ENCODE data around the gene MAF.

DNA sequence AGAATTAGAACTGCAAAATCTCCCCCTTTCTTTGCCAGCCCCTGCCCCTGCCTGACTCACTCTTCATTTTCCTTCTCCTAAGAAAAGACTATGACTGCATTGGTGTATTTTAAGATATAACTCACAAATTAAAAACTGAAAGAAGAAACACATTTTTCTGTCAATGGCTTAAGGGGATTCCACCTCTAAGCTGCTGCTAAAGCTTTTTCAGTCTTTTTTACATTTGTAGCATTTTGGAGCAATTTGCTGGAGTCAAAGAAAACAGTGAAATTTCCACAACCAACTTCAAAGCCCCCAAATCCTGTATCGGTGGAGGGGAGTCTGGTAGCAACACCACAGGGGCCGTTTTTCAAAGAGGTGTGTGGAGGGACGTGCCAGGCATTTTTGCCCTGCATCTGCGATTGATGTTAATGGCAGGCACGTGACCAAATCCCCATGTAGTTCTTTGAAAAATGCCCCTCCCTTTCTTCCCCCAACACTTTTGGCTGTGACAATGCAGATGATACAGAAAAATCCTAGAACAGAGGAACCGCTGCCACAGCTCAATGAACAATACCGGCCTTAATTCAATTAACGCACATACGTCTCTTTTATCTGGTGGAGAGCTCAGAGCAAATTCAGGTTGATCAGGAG lies 28.5 kb downstream of the MAF start:
- TF ChIP-seq, protein P1, sequence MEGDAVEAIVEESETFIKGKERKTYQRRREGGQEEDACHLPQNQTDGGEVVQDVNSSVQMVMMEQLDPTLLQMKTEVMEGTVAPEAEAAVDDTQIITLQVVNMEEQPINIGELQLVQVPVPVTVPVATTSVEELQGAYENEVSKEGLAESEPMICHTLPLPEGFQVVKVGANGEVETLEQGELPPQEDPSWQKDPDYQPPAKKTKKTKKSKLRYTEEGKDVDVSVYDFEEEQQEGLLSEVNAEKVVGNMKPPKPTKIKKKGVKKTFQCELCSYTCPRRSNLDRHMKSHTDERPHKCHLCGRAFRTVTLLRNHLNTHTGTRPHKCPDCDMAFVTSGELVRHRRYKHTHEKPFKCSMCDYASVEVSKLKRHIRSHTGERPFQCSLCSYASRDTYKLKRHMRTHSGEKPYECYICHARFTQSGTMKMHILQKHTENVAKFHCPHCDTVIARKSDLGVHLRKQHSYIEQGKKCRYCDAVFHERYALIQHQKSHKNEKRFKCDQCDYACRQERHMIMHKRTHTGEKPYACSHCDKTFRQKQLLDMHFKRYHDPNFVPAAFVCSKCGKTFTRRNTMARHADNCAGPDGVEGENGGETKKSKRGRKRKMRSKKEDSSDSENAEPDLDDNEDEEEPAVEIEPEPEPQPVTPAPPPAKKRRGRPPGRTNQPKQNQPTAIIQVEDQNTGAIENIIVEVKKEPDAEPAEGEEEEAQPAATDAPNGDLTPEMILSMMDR (conservative IDR thresholded peaks at IDR 0.05; ENCODE audit: low read length), result no peak
- no peak for TF ChIP-seq EZH2phosphoT487 (IDR thresholded peaks at IDR 0.05; ENCODE audit: borderline replicate concordance)
